SU-DHL-6 (cell line): Measurements from ENCODE around the gene TPST1.

Source experiments
- H2AFZ ChIP-seq: fragments of 200-600 bp; sonication (generic); 2 replicates; pipeline ENCODE4 v1.6.1; 2014; ENCODE audit warnings: low read depth, mild to moderate bottlenecking, moderate library complexity, mixed read lengths, antibody characterized with exemption, low read length; ENCODE audit not compliant: severe bottlenecking
- H3F3A ChIP-seq: fragments of 200-600 bp; shearing (Covaris generic); 2 replicates; pipeline ENCODE4 v1.6.0; 2016; ENCODE audit warnings: antibody characterized with exemption, mild to moderate bottlenecking; ENCODE audit not compliant: insufficient read depth
- H3K27ac ChIP-seq: fragments of 200-600 bp; sonication (generic); 2 replicates; pipeline ENCODE4 v1.5.1; 2016; ENCODE audit warnings: low read depth, mild to moderate bottlenecking, low read length, moderate library complexity, mixed read lengths
- H3K27me3 ChIP-seq: fragments of 200-600 bp; sonication (generic), shearing (Covaris generic); 2 replicates; pipeline ENCODE4 v1.6.0; 2014; ENCODE audit warnings: mild to moderate bottlenecking, low read length
- H3K36me3 ChIP-seq: fragments of 200-600 bp; sonication (generic); 2 replicates; pipeline ENCODE4 v1.6.1; 2014; ENCODE audit warnings: mild to moderate bottlenecking, low read length, mixed read lengths
- H3K4me2 ChIP-seq: fragments of 300-600, 200-600 bp; shearing (Covaris generic), sonication (generic); 2 replicates; pipeline ENCODE4 v1.6.0; 2014; ENCODE audit warnings: low read length, low read depth, mild to moderate bottlenecking; ENCODE audit not compliant: poor library complexity, severe bottlenecking
- H3K4me3 ChIP-seq: fragments of 200-600 bp; sonication (generic); 2 replicates; pipeline ENCODE4 v1.5.1; 2014; ENCODE audit warnings: antibody characterized with exemption, low read length, mild to moderate bottlenecking, mixed read lengths; ENCODE audit not compliant: insufficient read depth, poor library complexity, severe bottlenecking
- H3K79me2 ChIP-seq: fragments of 200-600 bp; sonication (generic); 2 replicates; pipeline ENCODE4 v1.6.1; 2014; ENCODE audit warnings: mild to moderate bottlenecking, low read length, moderate library complexity; ENCODE audit not compliant: insufficient read depth
- H3K9ac ChIP-seq: fragments of 200-600 bp; sonication (generic); 2 replicates; pipeline ENCODE4 v1.7.0; 2014; ENCODE audit warnings: mild to moderate bottlenecking, low read length
- H3K9me2 ChIP-seq: fragments of 200-600 bp; sonication (generic); replicated peaks from 2 replicates; pipeline ENCODE4 v1.6.1; 2014; ENCODE audit warnings: low read length; ENCODE audit not compliant: insufficient read depth
- H3K9me3 ChIP-seq: fragments of 200-600 bp; sonication (generic); 2 replicates; pipeline ENCODE4 v1.6.1; 2014; ENCODE audit warnings: low read length, mixed read lengths; ENCODE audit not compliant: insufficient read depth
- H4K20me1 ChIP-seq: fragments of 200-600 bp; sonication (generic); 2 replicates; pipeline ENCODE4 v1.6.1; 2014; ENCODE audit warnings: low read depth, mild to moderate bottlenecking, antibody characterized with exemption, low read length, moderate library complexity, mixed read lengths
- EZH2phosphoT487 ChIP-seq: fragments of 200-600 bp; sonication (generic), shearing (Covaris generic); conservative IDR thresholded peaks from 2 replicates; pipeline ENCODE4 v1.6.1; 2018; ENCODE audit warnings: mild to moderate bottlenecking, antibody characterized with exemption, low read length, moderate library complexity, mixed read lengths
- TF ChIP-seq, protein P1 (sequence below): fragments of 200-600 bp; sonication (generic); IDR thresholded peaks from one replicate; pipeline ENCODE4 v1.5.1; 2017; ENCODE audit warnings: antibody characterized with exemption, mild to moderate bottlenecking, low read length, moderate library complexity; ENCODE audit not compliant: insufficient read depth, poor library complexity, severe bottlenecking

Gene TPST1

DNA sequence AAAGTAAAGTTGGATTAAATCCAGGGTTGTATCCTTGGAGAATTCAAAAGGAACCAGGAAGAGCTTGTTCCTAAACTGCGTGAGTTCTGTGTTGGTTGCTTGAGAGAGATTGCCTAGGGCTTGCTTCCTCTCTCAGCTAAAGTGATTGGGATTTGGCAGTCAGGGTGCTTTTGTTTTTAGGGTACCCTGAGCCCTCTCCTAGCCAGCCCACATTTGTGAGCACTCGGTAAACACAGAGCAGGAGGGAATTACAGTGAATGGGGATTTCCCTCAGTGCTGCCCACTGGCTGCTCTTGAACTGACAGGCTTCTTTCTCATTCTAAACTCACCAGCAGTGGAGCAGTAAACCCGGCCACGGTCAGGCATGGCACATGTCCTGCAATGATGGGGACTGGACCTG is 146.9 kb downstream of the TPST1 start:
- Histone ChIP-seq H2AFZ (no peak overlapping the region), H4K20me1 (no peaks in the 10 kb centered on the region), H3K9me2 (no peaks in the 10 kb centered on the region), H3K79me2 (no peaks in the 10 kb centered on the region), H3K9ac (no peak overlapping the region), H3K4me2 (no peak overlapping the region), H3K36me3 (no peaks in the 10 kb centered on the region), H3K9me3 (no peaks in the 10 kb centered on the region), H3F3A (no peaks in the 10 kb centered on the region), H3K4me3 (no peak overlapping the region), H3K27me3 (no peaks in the 10 kb centered on the region), H3K27ac (no peak overlapping the region)
- TF ChIP-seq EZH2phosphoT487, result no peak
- TF ChIP-seq, protein P1, sequence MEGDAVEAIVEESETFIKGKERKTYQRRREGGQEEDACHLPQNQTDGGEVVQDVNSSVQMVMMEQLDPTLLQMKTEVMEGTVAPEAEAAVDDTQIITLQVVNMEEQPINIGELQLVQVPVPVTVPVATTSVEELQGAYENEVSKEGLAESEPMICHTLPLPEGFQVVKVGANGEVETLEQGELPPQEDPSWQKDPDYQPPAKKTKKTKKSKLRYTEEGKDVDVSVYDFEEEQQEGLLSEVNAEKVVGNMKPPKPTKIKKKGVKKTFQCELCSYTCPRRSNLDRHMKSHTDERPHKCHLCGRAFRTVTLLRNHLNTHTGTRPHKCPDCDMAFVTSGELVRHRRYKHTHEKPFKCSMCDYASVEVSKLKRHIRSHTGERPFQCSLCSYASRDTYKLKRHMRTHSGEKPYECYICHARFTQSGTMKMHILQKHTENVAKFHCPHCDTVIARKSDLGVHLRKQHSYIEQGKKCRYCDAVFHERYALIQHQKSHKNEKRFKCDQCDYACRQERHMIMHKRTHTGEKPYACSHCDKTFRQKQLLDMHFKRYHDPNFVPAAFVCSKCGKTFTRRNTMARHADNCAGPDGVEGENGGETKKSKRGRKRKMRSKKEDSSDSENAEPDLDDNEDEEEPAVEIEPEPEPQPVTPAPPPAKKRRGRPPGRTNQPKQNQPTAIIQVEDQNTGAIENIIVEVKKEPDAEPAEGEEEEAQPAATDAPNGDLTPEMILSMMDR, result no peak

DNA sequence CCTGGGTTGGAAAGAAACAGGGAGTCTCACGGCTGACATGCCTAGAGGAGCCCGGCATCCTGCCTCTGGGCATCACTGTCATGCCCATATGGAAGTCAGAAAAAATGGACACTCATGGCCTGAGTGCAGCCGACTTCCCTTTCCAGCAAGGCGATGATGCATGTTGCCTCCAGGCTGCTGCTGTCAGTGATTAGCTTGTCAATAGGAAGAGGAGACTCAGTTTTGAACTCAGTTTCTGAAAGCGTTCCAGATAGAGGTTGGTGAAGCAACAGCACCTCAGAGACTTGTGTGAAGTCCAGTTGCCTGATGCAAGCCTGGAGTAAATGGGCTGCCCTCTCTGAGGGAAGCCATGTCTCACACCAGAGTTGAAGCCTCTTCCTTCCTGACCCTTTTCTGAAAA is 148.4 kb downstream of the TPST1 start:
- Histone ChIP-seq H3K9ac (no peak overlapping the region), H3F3A (no peaks in the 10 kb centered on the region), H4K20me1 (no peaks in the 10 kb centered on the region), H3K27me3 (no peaks in the 10 kb centered on the region), H2AFZ (no peak overlapping the region), H3K27ac (no peak overlapping the region), H3K36me3 (no peaks in the 10 kb centered on the region), H3K9me3 (no peaks in the 10 kb centered on the region), H3K4me3 (no peak overlapping the region), H3K9me2 (no peaks in the 10 kb centered on the region), H3K4me2 (no peak overlapping the region), H3K79me2 (no peaks in the 10 kb centered on the region)
- TF ChIP-seq, protein P1, result no peak
- TF ChIP-seq EZH2phosphoT487, result no peak

DNA sequence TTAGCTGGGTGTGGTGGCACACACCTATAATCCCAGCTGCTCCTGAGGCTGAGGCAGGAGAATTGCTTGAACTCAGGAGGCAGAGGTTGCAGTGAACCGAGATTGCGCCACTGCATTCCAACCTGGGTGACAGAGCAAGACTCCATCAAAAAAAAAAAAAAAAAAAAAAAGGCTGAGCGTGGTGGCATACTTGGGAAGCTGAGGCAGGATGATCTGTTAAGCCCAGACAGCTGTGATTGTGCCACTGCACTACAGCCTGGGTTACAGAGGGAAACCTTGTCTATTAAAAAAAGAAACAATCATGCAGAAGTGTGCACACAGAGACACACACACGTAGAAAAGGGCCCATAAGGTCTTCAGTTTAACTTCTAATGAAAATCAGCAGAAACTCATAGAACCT is 150.6 kb downstream of the TPST1 start:
- no peaks in the 10 kb centered on the region for H4K20me1 ChIP-seq
- H3K4me2 ChIP-seq, result no peak overlapping the region
- TF ChIP-seq EZH2phosphoT487, result no peak
- TF ChIP-seq, protein P1, result no peak
- H3K4me3 ChIP-seq, result no peak overlapping the region
- no peak overlapping the region for H2AFZ ChIP-seq
- no peaks in the 10 kb centered on the region for H3K27me3 ChIP-seq
- H3F3A ChIP-seq, result no peaks in the 10 kb centered on the region
- H3K9me3 ChIP-seq, result no peaks in the 10 kb centered on the region
- no peak overlapping the region for H3K9ac ChIP-seq
- no peaks in the 10 kb centered on the region for H3K9me2 ChIP-seq
- no peaks in the 10 kb centered on the region for H3K36me3 ChIP-seq
- H3K27ac ChIP-seq, result no peak overlapping the region
- H3K79me2 ChIP-seq, result no peaks in the 10 kb centered on the region
